ENCODE measurements around the gene ZC3H6.
"Not testable (repeated sequence)": the region's sequence is repeated elsewhere in the genome, so short reads cannot be mapped to it uniquely, and the experiment has no call there.

ZC3H6 gene

DNA sequence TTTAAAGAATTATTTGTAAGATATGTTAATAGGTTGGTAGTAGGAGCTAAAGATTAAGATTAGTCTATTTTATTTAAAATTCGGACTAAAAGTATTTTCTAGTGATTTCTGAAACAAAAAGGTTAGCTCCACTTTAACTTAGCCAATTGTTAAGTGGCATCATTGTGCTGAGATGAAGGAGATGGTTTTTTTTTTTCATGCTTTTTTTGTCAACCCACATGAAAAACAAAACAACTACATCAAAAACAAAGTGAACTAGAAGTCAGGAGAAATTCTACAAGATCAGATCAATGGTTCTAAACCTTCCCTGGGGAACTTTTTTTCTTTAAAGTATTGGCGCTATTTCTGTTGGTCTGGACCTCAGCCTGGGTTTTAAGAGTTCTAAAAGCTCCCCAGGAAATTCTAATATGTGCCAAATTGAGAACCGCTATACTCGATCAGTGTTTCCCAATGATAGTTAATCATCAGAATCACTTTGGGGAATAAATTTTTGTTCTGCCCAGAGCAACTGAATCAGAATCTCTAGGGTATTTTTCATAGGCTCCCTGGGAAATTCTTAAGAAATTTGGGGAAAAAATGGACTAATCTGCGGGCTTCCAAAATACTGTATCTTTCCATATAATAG lies 2.3 kb downstream of the ZC3H6 start:
- Histone ChIP-seq H3K27me3 (ENCODE audit: insufficient read depth, low read length) (no peaks in the 10 kb centered on the region), H3K9me3 (ENCODE audit: insufficient read depth, low read depth, low read length) (no peaks in the 10 kb centered on the region), H3K4me3 (ENCODE audit: low read length) (no peak overlapping the region), H3K9ac (ENCODE audit: low read depth, low read length) (no peak overlapping the region), H3K36me3 (ENCODE audit: insufficient read depth, low read depth, low read length) (no peaks in the 10 kb centered on the region), H3K4me1 (ENCODE audit: insufficient read depth, low read length) (peaks cover 3% of the 10 kb centered on the region; the same call in 1 of the 2 replicates), H3K27ac (ENCODE audit: low read length) (no peak overlapping the region)

DNA sequence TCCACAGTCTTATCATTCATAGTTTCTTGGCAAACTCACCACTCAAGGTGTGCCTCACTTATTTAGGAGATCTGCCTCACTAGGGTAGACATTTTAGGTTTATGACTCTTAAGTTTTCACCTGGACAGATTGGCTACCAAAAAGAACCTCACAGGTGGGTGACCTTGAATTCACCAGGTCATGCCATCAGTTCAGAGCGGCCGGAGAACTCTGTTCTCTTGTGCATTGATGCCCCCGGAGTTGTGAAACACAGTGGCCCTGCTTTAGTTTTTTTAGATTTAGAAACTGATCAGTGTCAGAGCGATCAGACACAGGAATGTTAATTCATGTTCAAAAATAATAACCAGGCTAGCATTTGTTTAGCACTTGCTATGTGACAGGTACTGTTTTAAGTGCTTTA lies 6.7 kb downstream of the ZC3H6 start:
- H3K9me3 ChIP-seq (ENCODE audit: insufficient read depth, low read depth, low read length); H3K4me1 ChIP-seq (ENCODE audit: insufficient read depth, low read length); H3K4me3 ChIP-seq (ENCODE audit: low read length); H3K27me3 ChIP-seq (ENCODE audit: insufficient read depth, low read length); H3K9ac ChIP-seq (ENCODE audit: low read depth, low read length); H3K36me3 ChIP-seq (ENCODE audit: insufficient read depth, low read depth, low read length); H3K27ac ChIP-seq (ENCODE audit: low read length): not testable (repeated sequence)

DNA sequence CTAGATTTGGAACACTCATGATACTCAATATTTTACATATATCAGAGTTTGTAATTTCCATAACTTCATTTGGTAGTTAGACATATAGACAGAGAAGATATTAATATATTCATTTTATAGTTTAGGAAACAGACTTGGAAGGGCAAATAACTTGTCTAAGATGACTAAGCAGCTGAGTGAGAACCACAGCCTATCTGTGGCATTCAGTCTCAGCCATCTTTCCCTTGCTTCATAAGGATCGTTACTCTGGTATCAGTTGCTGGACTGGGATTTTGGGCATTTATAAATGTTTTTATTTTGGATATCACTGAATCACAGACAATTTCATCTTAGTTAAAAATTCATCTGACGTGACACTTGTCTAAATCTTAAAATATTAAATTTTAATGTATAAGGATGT lies 8.1 kb downstream of the ZC3H6 start:
- H3K9me3 ChIP-seq (ENCODE audit: insufficient read depth, low read depth, low read length); H3K4me1 ChIP-seq (ENCODE audit: insufficient read depth, low read length); H3K27ac ChIP-seq (ENCODE audit: low read length); H3K4me3 ChIP-seq (ENCODE audit: low read length); H3K9ac ChIP-seq (ENCODE audit: low read depth, low read length); H3K36me3 ChIP-seq (ENCODE audit: insufficient read depth, low read depth, low read length); H3K27me3 ChIP-seq (ENCODE audit: insufficient read depth, low read length): not testable (repeated sequence)

- H3K4me3 ChIP-seq (ENCODE audit: low read length) = no peak overlapping the region
- no peaks in the 10 kb centered on the region for H3K9me3 ChIP-seq (ENCODE audit: insufficient read depth, low read depth, low read length)
- H3K36me3 ChIP-seq (ENCODE audit: insufficient read depth, low read depth, low read length) = no peaks in the 10 kb centered on the region
- H3K27ac ChIP-seq (ENCODE audit: low read length) = no peak overlapping the region
- no peaks in the 10 kb centered on the region for H3K27me3 ChIP-seq (ENCODE audit: insufficient read depth, low read length)
- no peak overlapping the region for H3K9ac ChIP-seq (ENCODE audit: low read depth, low read length)
- no peaks in the 10 kb centered on the region for H3K4me1 ChIP-seq (ENCODE audit: insufficient read depth, low read length)
These were observed 14.7 kb downstream of the ZC3H6 start for GRCh38 chr2:112290088-112290487.

GRCh38 chr2:112290648-112291047 lies 15.3 kb downstream of the ZC3H6 start:
- Histone ChIP-seq H3K27ac (ENCODE audit: low read length) (no peak overlapping the region), H3K36me3 (ENCODE audit: insufficient read depth, low read depth, low read length) (no peaks in the 10 kb centered on the region), H3K4me3 (ENCODE audit: low read length) (no peak overlapping the region), H3K9me3 (ENCODE audit: insufficient read depth, low read depth, low read length) (no peaks in the 10 kb centered on the region), H3K27me3 (ENCODE audit: insufficient read depth, low read length) (no peaks in the 10 kb centered on the region), H3K4me1 (ENCODE audit: insufficient read depth, low read length) (no peaks in the 10 kb centered on the region), H3K9ac (ENCODE audit: low read depth, low read length) (no peak overlapping the region)

- H3K9ac ChIP-seq (ENCODE audit: low read depth, low read length) = no peak overlapping the region
- H3K9me3 ChIP-seq (ENCODE audit: insufficient read depth, low read depth, low read length) = no peaks in the 10 kb centered on the region
- no peaks in the 10 kb centered on the region for H3K36me3 ChIP-seq (ENCODE audit: insufficient read depth, low read depth, low read length)
- H3K27me3 ChIP-seq (ENCODE audit: insufficient read depth, low read length) = no peaks in the 10 kb centered on the region
- no peaks in the 10 kb centered on the region for H3K4me1 ChIP-seq (ENCODE audit: insufficient read depth, low read length)
- H3K27ac ChIP-seq (ENCODE audit: low read length) = no peak overlapping the region
- H3K4me3 ChIP-seq (ENCODE audit: low read length) = no peak overlapping the region
These were observed 18.4 kb downstream of the ZC3H6 start for GRCh38 chr2:112293636-112294401.

DNA sequence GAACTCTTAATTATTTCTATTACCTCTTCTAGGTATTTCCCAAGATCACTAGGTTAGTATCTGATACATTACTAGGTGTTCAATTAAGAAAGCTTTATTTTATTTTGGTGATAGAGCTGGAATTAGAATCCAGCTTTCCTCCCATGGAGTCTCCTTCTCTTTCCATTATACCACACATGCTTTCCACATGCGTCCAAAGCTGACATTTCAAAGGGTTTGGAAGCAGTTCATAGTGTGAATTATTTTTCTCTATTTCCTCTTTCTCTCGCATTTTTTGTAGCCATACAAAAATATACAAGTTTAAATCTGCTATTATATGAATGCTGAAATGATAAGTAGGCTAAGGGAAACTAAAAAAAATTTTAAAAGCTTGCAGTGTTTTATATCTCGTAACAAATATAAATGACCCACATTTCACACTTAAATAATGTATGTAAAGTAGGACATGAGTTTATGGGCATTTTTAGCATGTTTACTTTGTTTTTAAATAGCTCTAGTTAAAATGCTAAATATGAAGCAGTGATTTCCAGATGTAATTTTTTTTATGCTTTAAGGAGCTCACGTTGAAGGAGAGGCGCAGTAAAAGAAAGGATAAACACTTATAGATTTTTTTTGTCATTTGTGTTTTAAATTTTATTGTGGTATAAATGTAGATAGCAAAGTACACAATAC lies 20.1 kb downstream of the ZC3H6 start:
- Histone ChIP-seq H3K27me3 (ENCODE audit: insufficient read depth, low read length) (no peaks in the 10 kb centered on the region), H3K9ac (ENCODE audit: low read depth, low read length) (no peak overlapping the region), H3K27ac (ENCODE audit: low read length) (no peak overlapping the region), H3K4me3 (ENCODE audit: low read length) (no peak overlapping the region), H3K36me3 (ENCODE audit: insufficient read depth, low read depth, low read length) (no peaks in the 10 kb centered on the region), H3K9me3 (ENCODE audit: insufficient read depth, low read depth, low read length) (no peaks in the 10 kb centered on the region), H3K4me1 (ENCODE audit: insufficient read depth, low read length) (no peaks in the 10 kb centered on the region)

DNA sequence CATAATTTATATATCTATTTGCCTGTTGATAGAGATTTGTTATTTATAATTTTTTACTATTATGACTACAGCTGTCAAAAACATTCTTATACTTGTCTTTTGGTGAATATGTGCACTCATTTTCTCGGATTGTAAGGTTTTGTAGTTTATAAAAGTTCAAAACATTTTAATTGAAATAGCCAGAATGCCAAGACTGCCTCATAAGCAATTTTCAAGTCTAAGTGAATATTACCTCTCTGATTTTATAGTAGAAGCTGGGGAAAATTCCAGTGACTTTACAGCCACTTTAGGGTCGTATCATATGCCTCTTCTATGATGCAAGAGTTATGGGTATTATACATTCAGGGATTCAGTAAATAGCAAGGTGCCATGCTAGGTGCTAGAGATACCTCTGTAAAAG lies 21.0 kb downstream of the ZC3H6 start:
- H3K36me3 ChIP-seq (ENCODE audit: insufficient read depth, low read depth, low read length) = no peaks in the 10 kb centered on the region
- no peaks in the 10 kb centered on the region for H3K4me1 ChIP-seq (ENCODE audit: insufficient read depth, low read length)
- H3K9me3 ChIP-seq (ENCODE audit: insufficient read depth, low read depth, low read length) = no peaks in the 10 kb centered on the region

GRCh38 chr2:112301171-112301584 lies 25.8 kb downstream of the ZC3H6 start:
- H3K36me3 ChIP-seq (ENCODE audit: insufficient read depth, low read depth, low read length) = peaks cover 5% of the 10 kb centered on the region; the same call in 1 of the 2 replicates
- no peaks in the 10 kb centered on the region for H3K4me1 ChIP-seq (ENCODE audit: insufficient read depth, low read length)
- H3K9ac ChIP-seq (ENCODE audit: low read depth, low read length) = no peak overlapping the region
- H3K27me3 ChIP-seq (ENCODE audit: insufficient read depth, low read length) = no peaks in the 10 kb centered on the region
- no peak overlapping the region for H3K4me3 ChIP-seq (ENCODE audit: low read length)
- H3K27ac ChIP-seq (ENCODE audit: low read length) = no peak overlapping the region
- no peaks in the 10 kb centered on the region for H3K9me3 ChIP-seq (ENCODE audit: insufficient read depth, low read depth, low read length)

More for the DNA sequence above, 21.0 kb downstream of the ZC3H6 start:
- Histone ChIP-seq H3K4me3 (ENCODE audit: low read length) (no peak overlapping the region), H3K27ac (ENCODE audit: low read length) (no peak overlapping the region), H3K27me3 (ENCODE audit: insufficient read depth, low read length) (no peaks in the 10 kb centered on the region), H3K9ac (ENCODE audit: low read depth, low read length) (no peak overlapping the region)

DNA sequence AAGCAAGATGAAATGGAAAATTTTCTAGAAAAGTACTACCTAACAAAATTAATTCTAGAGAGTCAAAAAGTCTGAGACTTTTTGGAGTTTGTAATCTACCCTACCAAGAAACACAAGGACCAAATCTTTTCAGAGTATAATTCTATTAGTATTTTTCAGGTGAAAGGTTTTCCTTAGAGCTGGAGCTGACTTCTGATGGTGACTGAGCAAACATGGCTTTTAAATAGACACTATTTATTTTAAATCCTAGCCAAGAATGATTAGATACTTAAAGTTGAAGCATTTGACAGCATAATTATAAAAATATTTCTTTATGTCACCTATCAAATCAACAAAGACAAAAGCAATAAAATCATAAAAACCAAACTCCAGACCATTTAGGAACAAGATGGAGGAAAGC lies 26.6 kb downstream of the ZC3H6 start:
- Histone ChIP-seq H3K4me3 (ENCODE audit: low read length) (no peak overlapping the region), H3K9ac (ENCODE audit: low read depth, low read length) (no peak overlapping the region), H3K9me3 (ENCODE audit: insufficient read depth, low read depth, low read length) (no peaks in the 10 kb centered on the region), H3K27ac (ENCODE audit: low read length) (no peak overlapping the region), H3K4me1 (ENCODE audit: insufficient read depth, low read length) (no peaks in the 10 kb centered on the region), H3K27me3 (ENCODE audit: insufficient read depth, low read length) (no peaks in the 10 kb centered on the region), H3K36me3 (ENCODE audit: insufficient read depth, low read depth, low read length) (peaks cover 5% of the 10 kb centered on the region; the same call in 1 of the 2 replicates)

DNA sequence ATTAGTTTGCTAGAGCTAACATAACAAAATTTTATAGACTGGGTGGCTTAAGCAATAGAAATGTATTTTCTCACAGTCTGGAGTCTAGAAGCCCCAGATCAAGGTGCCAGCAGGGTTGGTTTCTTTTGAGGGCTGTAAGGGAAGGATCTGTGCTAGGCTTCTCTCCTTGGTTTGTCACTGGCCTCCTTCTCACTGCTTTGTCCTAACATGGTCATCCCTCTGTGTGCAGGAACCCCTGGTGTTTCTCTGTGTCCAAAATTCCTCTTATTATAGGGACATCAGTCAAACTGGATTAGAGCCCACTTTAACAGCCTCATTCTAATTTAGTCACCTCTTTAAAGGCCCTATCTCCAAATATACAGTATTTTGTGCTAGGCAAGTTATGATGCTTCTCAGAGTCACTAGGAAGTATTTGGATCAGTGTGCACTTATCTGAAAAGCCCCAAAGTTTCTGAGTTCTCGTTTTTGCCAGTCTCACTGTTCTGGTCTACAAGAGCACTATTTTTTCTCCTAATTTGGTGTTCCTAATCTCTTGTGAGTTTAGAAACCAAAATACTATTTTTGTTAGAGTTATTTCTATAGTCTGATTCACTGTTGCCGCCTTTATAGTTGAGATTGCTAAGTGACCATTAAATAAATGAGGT lies 29.0 kb downstream of the ZC3H6 start:
- Histone ChIP-seq H3K9ac (ENCODE audit: low read depth, low read length) (no peak overlapping the region), H3K27ac (ENCODE audit: low read length) (no peak overlapping the region), H3K36me3 (ENCODE audit: insufficient read depth, low read depth, low read length) (peaks cover 8% of the 10 kb centered on the region; the same call in 1 of the 2 replicates), H3K9me3 (ENCODE audit: insufficient read depth, low read depth, low read length) (no peaks in the 10 kb centered on the region), H3K4me1 (ENCODE audit: insufficient read depth, low read length) (no peaks in the 10 kb centered on the region), H3K4me3 (ENCODE audit: low read length) (no peak overlapping the region), H3K27me3 (ENCODE audit: insufficient read depth, low read length) (no peaks in the 10 kb centered on the region)
